Measurements from ENCODE around the gene C11orf58. TPM values are rescaled to one million over a fixed set of nuclear protein-coding genes. Genes with fewer than 3 reads are reported as not detected.

The C11orf58 gene
- total RNA-seq, 1 donor from 2014 or later = 148 TPM

DNA sequence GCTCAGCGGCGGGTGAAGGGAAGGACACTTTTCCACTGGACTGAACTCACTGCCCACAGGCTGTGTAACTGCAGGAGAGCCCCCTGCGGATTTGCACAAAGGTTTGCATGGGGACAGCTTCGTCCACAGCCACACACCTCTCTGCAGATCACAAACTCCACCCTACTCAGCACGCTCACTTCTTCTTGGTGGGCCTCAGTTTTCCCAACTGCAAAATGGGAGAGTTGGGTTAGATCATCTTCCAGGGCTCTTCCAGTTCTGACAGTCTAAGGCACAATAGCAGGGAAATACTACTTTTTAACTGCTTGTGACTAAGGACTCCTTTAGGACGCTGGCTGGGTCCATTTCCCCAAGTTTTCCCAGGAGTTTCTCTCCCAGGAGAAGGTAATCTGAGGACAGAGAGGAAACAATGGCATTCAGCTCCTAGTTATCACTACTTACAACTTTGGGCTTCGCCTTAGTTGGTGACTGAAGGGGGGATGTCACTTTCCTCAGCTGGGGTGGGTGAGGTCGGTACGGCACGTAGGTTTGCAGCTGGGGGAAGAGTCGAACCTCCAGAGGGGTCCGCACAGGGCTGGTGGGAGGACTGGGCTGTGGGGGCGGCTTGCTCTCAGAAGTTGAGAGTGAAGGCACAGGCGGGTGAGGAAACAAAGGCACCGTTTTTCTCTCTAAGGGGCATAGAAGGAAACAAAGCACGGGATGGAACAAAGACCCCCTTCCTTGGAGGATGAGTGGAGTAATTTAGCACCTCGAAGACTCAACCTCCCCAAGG lies 55.8 kb downstream of the C11orf58 start:
- Mint-ChIP-seq H3K4me3 (no peak overlapping the region), H3K27ac (no peak overlapping the region), H3K4me1 (ENCODE audit: unreplicated experiment) (peaks cover 19% of the 10 kb centered on the region), H3K36me3 (peaks cover 16% of the 10 kb centered on the region), H3K9me3 (no peaks in the 10 kb centered on the region), H3K27me3 (no peaks in the 10 kb centered on the region)
- DNase-seq (ENCODE audit: extremely low spot score, unreplicated experiment) = no peak
- TF ChIP-seq, protein P1, sequence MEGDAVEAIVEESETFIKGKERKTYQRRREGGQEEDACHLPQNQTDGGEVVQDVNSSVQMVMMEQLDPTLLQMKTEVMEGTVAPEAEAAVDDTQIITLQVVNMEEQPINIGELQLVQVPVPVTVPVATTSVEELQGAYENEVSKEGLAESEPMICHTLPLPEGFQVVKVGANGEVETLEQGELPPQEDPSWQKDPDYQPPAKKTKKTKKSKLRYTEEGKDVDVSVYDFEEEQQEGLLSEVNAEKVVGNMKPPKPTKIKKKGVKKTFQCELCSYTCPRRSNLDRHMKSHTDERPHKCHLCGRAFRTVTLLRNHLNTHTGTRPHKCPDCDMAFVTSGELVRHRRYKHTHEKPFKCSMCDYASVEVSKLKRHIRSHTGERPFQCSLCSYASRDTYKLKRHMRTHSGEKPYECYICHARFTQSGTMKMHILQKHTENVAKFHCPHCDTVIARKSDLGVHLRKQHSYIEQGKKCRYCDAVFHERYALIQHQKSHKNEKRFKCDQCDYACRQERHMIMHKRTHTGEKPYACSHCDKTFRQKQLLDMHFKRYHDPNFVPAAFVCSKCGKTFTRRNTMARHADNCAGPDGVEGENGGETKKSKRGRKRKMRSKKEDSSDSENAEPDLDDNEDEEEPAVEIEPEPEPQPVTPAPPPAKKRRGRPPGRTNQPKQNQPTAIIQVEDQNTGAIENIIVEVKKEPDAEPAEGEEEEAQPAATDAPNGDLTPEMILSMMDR (conservative IDR thresholded peaks at IDR 0.05) = no peak

DNA sequence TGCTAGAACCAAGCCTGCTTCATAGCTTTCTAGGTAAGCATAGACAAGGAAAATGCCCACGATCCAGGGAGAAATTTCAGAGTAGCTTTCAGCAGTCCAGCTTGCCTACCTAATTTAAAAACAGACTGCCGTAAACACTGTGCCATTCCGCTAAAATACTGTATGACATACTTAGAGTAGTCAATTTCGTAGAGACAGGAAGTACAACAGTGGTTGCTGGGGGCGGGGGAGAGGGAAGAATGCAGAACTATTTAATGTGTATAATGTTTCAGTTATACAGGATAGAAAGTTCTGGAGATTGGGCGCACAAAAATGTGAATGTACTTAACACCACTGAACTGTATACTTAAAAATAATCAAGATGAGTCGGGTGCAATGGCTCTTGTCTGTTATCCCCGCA lies 56.7 kb downstream of the C11orf58 start:
- DNase-seq (ENCODE audit: extremely low spot score, unreplicated experiment) = no peak
- H3K4me3 Mint-ChIP-seq = no peak overlapping the region
- no peaks in the 10 kb centered on the region for H3K27me3 Mint-ChIP-seq
- H3K9me3 Mint-ChIP-seq = no peaks in the 10 kb centered on the region
- peaks cover 27% of the 10 kb centered on the region for H3K4me1 Mint-ChIP-seq (ENCODE audit: unreplicated experiment)
- TF ChIP-seq, protein P1 (conservative IDR thresholded peaks at IDR 0.05) = no peak
- peaks cover 19% of the 10 kb centered on the region for H3K36me3 Mint-ChIP-seq
- H3K27ac Mint-ChIP-seq = peak overlapping the region; percentile 53

DNA sequence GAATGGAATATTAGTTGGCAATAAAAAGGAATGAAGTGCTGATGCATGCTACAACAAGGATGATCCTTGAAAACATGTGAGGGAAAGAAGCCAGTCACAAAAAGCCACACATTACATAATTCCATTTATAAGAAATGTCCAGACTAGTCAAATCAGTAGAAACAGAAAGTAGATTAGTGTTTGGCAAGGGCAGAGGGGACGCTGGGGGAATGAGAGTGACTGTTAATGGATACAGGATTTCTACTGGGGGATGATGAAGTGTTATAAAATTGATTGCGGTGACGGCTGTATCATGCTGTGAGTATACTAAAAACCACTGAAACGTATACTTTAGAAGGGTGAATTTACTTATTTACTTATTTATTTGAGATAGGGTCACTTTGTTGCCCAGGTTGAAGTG lies 57.9 kb downstream of the C11orf58 start:
- Mint-ChIP-seq H3K27me3 (no peaks in the 10 kb centered on the region), H3K4me3 (no peak overlapping the region), H3K27ac (no peak overlapping the region), H3K36me3 (peaks cover 19% of the 10 kb centered on the region), H3K4me1 (ENCODE audit: unreplicated experiment) (peaks cover 30% of the 10 kb centered on the region), H3K9me3 (no peaks in the 10 kb centered on the region)
- no peak for DNase-seq (ENCODE audit: extremely low spot score, unreplicated experiment)
- TF ChIP-seq, protein P1 (conservative IDR thresholded peaks at IDR 0.05) = no peak

DNA sequence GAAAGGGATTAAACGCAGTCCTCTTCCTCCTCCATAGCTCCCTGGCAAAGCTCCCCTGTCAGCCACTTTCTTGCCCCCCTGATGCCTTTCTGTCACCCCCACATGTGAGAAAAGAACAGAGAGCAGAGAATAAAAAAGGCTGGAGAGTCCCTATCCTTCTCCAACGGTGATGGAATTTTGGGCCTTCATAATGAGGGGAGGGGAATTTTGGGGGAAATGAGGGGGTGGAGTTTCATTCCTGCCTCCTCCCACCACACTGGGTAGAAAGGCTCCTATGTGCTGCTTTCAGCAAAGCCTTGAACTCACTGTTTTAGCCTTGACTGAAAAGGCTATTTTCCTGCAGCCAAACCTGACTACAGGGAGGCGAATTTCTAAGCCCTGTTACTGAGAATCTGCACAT lies 59.3 kb downstream of the C11orf58 start:
- no peaks in the 10 kb centered on the region for H3K9me3 Mint-ChIP-seq
- no peak for DNase-seq (ENCODE audit: extremely low spot score, unreplicated experiment)
- no peaks in the 10 kb centered on the region for H3K27me3 Mint-ChIP-seq
- H3K4me1 Mint-ChIP-seq (ENCODE audit: unreplicated experiment) = peaks cover 23% of the 10 kb centered on the region
- no peak overlapping the region for H3K4me3 Mint-ChIP-seq
- H3K36me3 Mint-ChIP-seq = peaks cover 19% of the 10 kb centered on the region
- TF ChIP-seq, protein P1 (conservative IDR thresholded peaks at IDR 0.05) = no peak
- H3K27ac Mint-ChIP-seq = no peak overlapping the region

DNA sequence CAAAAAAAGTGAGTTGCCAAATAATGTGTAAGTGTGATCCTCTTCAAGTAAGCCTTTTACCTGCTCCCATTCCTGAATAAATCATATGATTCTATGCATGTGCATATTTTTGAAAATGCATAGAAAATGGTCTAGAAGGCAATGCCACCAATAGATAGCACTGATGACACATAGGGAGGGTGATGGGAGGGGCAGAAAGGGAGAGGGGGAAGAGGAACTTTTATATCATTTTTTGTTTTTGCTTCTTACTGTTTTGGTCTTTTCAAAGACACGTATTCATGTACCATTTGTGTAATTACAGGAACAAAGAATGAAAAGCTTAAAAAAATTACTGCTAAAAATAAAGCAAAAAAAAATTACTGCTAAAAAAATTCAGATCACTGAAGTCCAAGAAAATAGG lies 60.8 kb downstream of the C11orf58 start:
- Mint-ChIP-seq H3K36me3 (peaks cover 20% of the 10 kb centered on the region), H3K27ac (no peak overlapping the region), H3K4me3 (no peak overlapping the region), H3K9me3 (no peaks in the 10 kb centered on the region), H3K4me1 (ENCODE audit: unreplicated experiment) (peaks cover 23% of the 10 kb centered on the region), H3K27me3 (no peaks in the 10 kb centered on the region)
- TF ChIP-seq, protein P1 (conservative IDR thresholded peaks at IDR 0.05) = no peak
- no peak for DNase-seq (ENCODE audit: extremely low spot score, unreplicated experiment)

Measured in type B pancreatic cell (in vitro differentiated cells).